SK-N-SH (cell line): ENCODE results near the gene YOD1. TPM values are rescaled to one million over a fixed set of nuclear protein-coding genes. Genes with fewer than 3 reads are reported as not detected.

Source experiments
- CTCF ChIA-PET: fragments of 300-600, 350-600 bp; formaldehyde crosslinking; extraction: SDS; loops from one replicate; lab custom pipeline; 2021; lab: Yijun Ruan, JAX
- POLR2A ChIA-PET: fragments of 350-600 bp; sonication (Branson Sonifier 250); formaldehyde crosslinking; extraction: SDS; loops from one replicate; lab custom pipeline; 2020; ENCODE audit warnings: antibody characterized with exemption, inconsistent platforms; lab: Yijun Ruan, JAX
- DNase-seq: peaks from one replicate; pipeline ENCODE4 v3.0.0; 2012
- H2AFZ ChIP-seq: fragments of 200-600 bp; sonication (generic); 2 replicates; pipeline ENCODE4 v1.8.1; 2016; ENCODE audit warnings: antibody characterized with exemption, mild to moderate bottlenecking, low read depth
- H3F3A ChIP-seq: fragments of 200-600 bp; sonication (generic); replicated peaks from 2 replicates; pipeline ENCODE3; 2016; ENCODE audit warnings: antibody characterized with exemption, mild to moderate bottlenecking; ENCODE audit not compliant: insufficient read depth
- H3K27ac ChIP-seq, 2 experiments: fragments of 200-500 bp in 1 of 2; fragments of 200-600 bp in 1 of 2; sonication (Bioruptor generic) in 1 of 2; sonication (generic), shearing (Covaris generic) in 1 of 2; 2 replicates each; pipeline versions ENCODE4 v1.5.1 to v1.6.1; 2014 to 2016; ENCODE audit warnings: low read depth in 2 of 2, inconsistent platforms in 1 of 2, low read length in 1 of 2, mild to moderate bottlenecking in 1 of 2, mixed read lengths in 1 of 2
- H3K27me3 ChIP-seq: fragments of 200-600 bp; sonication (generic), shearing (Covaris generic); 2 replicates; pipeline ENCODE4 v1.6.1; 2016; ENCODE audit warnings: mixed run types; ENCODE audit not compliant: insufficient read depth
- H3K36me3 ChIP-seq, 2 experiments: fragments of 200-500 bp in 1 of 2; fragments of 200-600 bp in 1 of 2; sonication (Bioruptor generic) in 1 of 2; sonication (generic) in 1 of 2; replicated peaks in 1 of 2; 2 replicates each; pipeline versions ENCODE3 to v1.5.1; 2014 to 2016; ENCODE audit warnings: low read length in 1 of 2, mild to moderate bottlenecking in 1 of 2; ENCODE audit not compliant: insufficient read depth in 2 of 2, control insufficient read depth in 1 of 2
- H3K4me1 ChIP-seq, 2 experiments: fragments of 200-500 bp in 1 of 2; fragments of 200-600 bp in 1 of 2; sonication (Bioruptor generic) in 1 of 2; sonication (generic), shearing (Covaris generic) in 1 of 2; 2 replicates each; pipeline versions ENCODE4 v1.5.1 to v1.6.1; 2014 to 2016; ENCODE audit warnings: low read depth in 1 of 2, low read length in 1 of 2, mixed run types in 1 of 2; ENCODE audit not compliant: insufficient read depth in 2 of 2, control insufficient read depth in 1 of 2
- H3K4me2 ChIP-seq: fragments of 200-600 bp; sonication (generic), shearing (Covaris generic); 2 replicates; pipeline ENCODE4 v1.6.1; 2017; ENCODE audit warnings: mixed run types
- H3K4me3 ChIP-seq, 2 experiments: fragments of 200-500 bp in 1 of 2; fragments of 200-600 bp in 1 of 2; sonication (Bioruptor generic) in 1 of 2; sonication (generic), shearing (Covaris generic) in 1 of 2; 2 replicates each; pipeline versions ENCODE4 v1.5.1 to v1.8.1; 2014 to 2016; ENCODE audit warnings: low read depth in 2 of 2, inconsistent platforms in 1 of 2, low read length in 1 of 2, mild to moderate bottlenecking in 1 of 2, mixed read lengths in 1 of 2, moderate library complexity in 1 of 2
- H3K79me2 ChIP-seq: fragments of 200-600 bp; sonication (generic); 2 replicates; pipeline ENCODE4 v1.8.1; 2017; ENCODE audit warnings: mild to moderate bottlenecking; ENCODE audit not compliant: insufficient read depth
- H3K9ac ChIP-seq: fragments of 200-600 bp; sonication (generic); 2 replicates; pipeline ENCODE4 v1.6.1; 2017; ENCODE audit warnings: mixed run types
- H3K9me2 ChIP-seq: fragments of 200-600 bp; sonication (generic); 2 replicates; pipeline ENCODE4 v1.6.1; 2017; ENCODE audit warnings: mixed run types
- H3K9me3 ChIP-seq: fragments of 200-600 bp; sonication (generic); 2 replicates; pipeline ENCODE4 v1.6.1; 2017; ENCODE audit warnings: mixed run types, mild to moderate bottlenecking, moderate library complexity
- H4K20me1 ChIP-seq: fragments of 200-600 bp; sonication (generic); 2 replicates; pipeline ENCODE4 v1.6.1; 2017; ENCODE audit warnings: mild to moderate bottlenecking, mixed run types; ENCODE audit not compliant: insufficient read depth
- CHD2 ChIP-seq: fragments of 150-350 bp; IDR thresholded peaks from 2 replicates; pipeline ENCODE4 v1.6.1; 2018; ENCODE audit warnings: low read length; ENCODE audit not compliant: partially characterized antibody
- ELF1 ChIP-seq: IDR thresholded peaks from 2 replicates; pipeline ENCODE4 v1.4.0; 2012
- FOXJ3 ChIP-seq: sonication (generic); formaldehyde crosslinking; IDR thresholded peaks from 2 replicates; pipeline ENCODE4 v1.5.1; 2020; ENCODE audit warnings: mild to moderate bottlenecking, missing genetic modification reagents
- MAX ChIP-seq: IDR thresholded peaks from 2 replicates; pipeline ENCODE4 v1.4.0; 2012; ENCODE audit warnings: low read depth
- MEF2A ChIP-seq: IDR thresholded peaks from 2 replicates; pipeline ENCODE4 v1.4.0; 2012; ENCODE audit warnings: low read depth, borderline replicate concordance
- MXI1 ChIP-seq: IDR thresholded peaks from 2 replicates; pipeline ENCODE4 v1.6.1; 2012; ENCODE audit warnings: mild to moderate bottlenecking, low read depth, low read length, improper control_type of control experiment
- NFIC ChIP-seq: IDR thresholded peaks from 2 replicates; pipeline ENCODE4 v1.4.0; 2012; ENCODE audit warnings: borderline replicate concordance
- NRF1 ChIP-seq: IDR thresholded peaks from 2 replicates; pipeline ENCODE4 v1.6.1; 2012; ENCODE audit warnings: low read depth, mild to moderate bottlenecking, low read length
- RAD21 ChIP-seq: IDR thresholded peaks from 2 replicates; pipeline ENCODE4 v1.6.1; 2012; ENCODE audit warnings: mild to moderate bottlenecking, low read length
- RCOR1 ChIP-seq: fragments of 150-350 bp; IDR thresholded peaks from 2 replicates; pipeline ENCODE4 v1.6.1; 2017; ENCODE audit warnings: antibody characterized with exemption, low read length
- SIN3A ChIP-seq: IDR thresholded peaks from 2 replicates; pipeline ENCODE4 v1.6.1; 2012; ENCODE audit warnings: low read depth, mild to moderate bottlenecking, low read length, moderate library complexity, borderline replicate concordance
- SMC3 ChIP-seq: IDR thresholded peaks from 2 replicates; pipeline ENCODE4 v1.6.1; 2012; ENCODE audit warnings: low read depth, low read length, improper control_type of control experiment
- YY1 ChIP-seq: IDR thresholded peaks from 2 replicates; pipeline ENCODE4 v1.4.0; 2012; ENCODE audit warnings: low read depth, mild to moderate bottlenecking
- WGBS: methylation state at CpG from one replicate; pipeline ENCODE4 v1.1.6; 2017; ENCODE audit warnings: low lambda C conversion rate; 5-methylcytosine and 5-hydroxymethylcytosine counted together
- polyA plus RNA-seq, 3 experiments: library from polyadenylated mRNA; depleted of rRNA; stranded (reverse); fragments of >200 nt; gene quantifications; 2 replicates each; pipeline ENCODE4 v1.2.3, GENCODE V29; 2012
- TF ChIP-seq, protein P1 (sequence below): fragments of 200-600 bp; sonication (generic); IDR thresholded peaks from 2 replicates; pipeline ENCODE4 v1.6.1; 2017; ENCODE audit warnings: antibody characterized with exemption, mild to moderate bottlenecking, moderate library complexity

The YOD1 gene
- polyA plus RNA-seq, 1 of the 3 experiments (the other 2 are of a cell fraction) = 0.79 TPM

- Histone ChIP-seq H2AFZ (no peak overlapping the region), H3K36me3 (no peaks in the 10 kb centered on the region), H3F3A (peaks cover 3% of the 10 kb centered on the region), H3K9me3 (no peaks in the 10 kb centered on the region), H3K27ac (no peak overlapping the region), H4K20me1 (no peaks in the 10 kb centered on the region), H3K9me2 (no peaks in the 10 kb centered on the region), H3K79me2 (no peaks in the 10 kb centered on the region), H3K4me2 (no peak overlapping the region), H3K4me1 (no peaks in the 10 kb centered on the region; a peak in 1 of 4 replicates), H3K9ac (no peak overlapping the region), H3K27me3 (no peaks in the 10 kb centered on the region; the same call in 1 of the 2 replicates), H3K4me3 (no peak overlapping the region)
- 36% methylated on average over 6 of the region's 6 CpGs for WGBS
- ChIA-PET POLR2A (no interaction called here), CTCF (interaction anchor here (0.6 to 3.4 kb wide), 12 partner anchors 25 to 422 kb away, joined by 3 to 30 read pairs (median 4); partner anchors contain the start of genes PFKFB2 and YOD1)
- DNase-seq = peak; percentile 59
- TF ChIP-seq NFIC (no peak), RCOR1 (peak; percentile 19; the same call in 1 of the 2 replicates), MXI1 (peak; percentile 27; the same call in 1 of the 2 replicates), MAX (peak; percentile 17; the same call in 1 of the 2 replicates), CHD2 (peak; percentile 65), SMC3 (peak; percentile 75), NRF1 (no peak), SIN3A (0 out of 2 replicates have a peak, but pooled peaks have one; percentile 37), RAD21 (peak; percentile 93), MEF2A (no peak), ELF1 (no peak)
- TF ChIP-seq, protein P1, sequence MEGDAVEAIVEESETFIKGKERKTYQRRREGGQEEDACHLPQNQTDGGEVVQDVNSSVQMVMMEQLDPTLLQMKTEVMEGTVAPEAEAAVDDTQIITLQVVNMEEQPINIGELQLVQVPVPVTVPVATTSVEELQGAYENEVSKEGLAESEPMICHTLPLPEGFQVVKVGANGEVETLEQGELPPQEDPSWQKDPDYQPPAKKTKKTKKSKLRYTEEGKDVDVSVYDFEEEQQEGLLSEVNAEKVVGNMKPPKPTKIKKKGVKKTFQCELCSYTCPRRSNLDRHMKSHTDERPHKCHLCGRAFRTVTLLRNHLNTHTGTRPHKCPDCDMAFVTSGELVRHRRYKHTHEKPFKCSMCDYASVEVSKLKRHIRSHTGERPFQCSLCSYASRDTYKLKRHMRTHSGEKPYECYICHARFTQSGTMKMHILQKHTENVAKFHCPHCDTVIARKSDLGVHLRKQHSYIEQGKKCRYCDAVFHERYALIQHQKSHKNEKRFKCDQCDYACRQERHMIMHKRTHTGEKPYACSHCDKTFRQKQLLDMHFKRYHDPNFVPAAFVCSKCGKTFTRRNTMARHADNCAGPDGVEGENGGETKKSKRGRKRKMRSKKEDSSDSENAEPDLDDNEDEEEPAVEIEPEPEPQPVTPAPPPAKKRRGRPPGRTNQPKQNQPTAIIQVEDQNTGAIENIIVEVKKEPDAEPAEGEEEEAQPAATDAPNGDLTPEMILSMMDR = peak; percentile 92
These were observed 26.7 kb upstream of the YOD1 start for GRCh38 chr1:207077470-207078377.

DNA sequence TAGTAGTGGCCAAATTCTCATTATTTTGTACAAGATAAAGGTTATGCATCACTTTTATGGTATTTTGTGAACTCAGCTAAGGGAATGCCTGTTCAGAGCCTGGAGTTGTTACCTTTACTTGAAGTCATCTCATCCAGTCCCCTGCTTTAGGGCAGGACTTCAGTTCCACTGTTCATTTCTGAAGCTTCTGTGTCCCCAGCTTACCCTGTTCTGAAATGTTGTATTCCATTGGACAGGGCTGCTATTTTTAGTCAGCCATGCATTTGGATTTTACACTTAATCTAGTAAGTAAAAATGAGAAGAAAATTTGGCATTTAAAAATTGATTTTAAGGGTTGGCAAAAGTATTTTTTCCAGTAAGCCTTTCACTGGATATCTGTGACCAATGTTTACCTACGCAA lies 26.0 kb upstream of the YOD1 start:
- no peak overlapping the region for H3K9ac ChIP-seq
- TF ChIP-seq FOXJ3 (no peak), SMC3 (no peak), CHD2 (no peak), YY1 (no peak)
- TF ChIP-seq, all 33 proteins: peak for 0
- H3K4me1 ChIP-seq = no peaks in the 10 kb centered on the region; a peak in 1 of 4 replicates
- POLR2A ChIA-PET = no interaction called here
- no peaks in the 10 kb centered on the region for H3K9me2 ChIP-seq
- no peak overlapping the region for H3K27ac ChIP-seq
- H3K4me3 ChIP-seq = no peak overlapping the region
- H3K4me2 ChIP-seq = no peak overlapping the region
- DNase-seq = no peak
- no peak overlapping the region for H2AFZ ChIP-seq
- no peaks in the 10 kb centered on the region; the same call in 1 of the 2 replicates for H3K27me3 ChIP-seq
- H4K20me1 ChIP-seq = no peaks in the 10 kb centered on the region
- CTCF ChIA-PET = interaction anchor here (2.5 to 2.7 kb wide), 2 partner anchors 27 to 164 kb away, joined by 8 to 30 read pairs; partner anchors contain the start of gene YOD1
- 87% methylated on average over 1 of the region's 1 CpG for WGBS
- peaks cover 3% of the 10 kb centered on the region for H3F3A ChIP-seq
- H3K36me3 ChIP-seq = peaks cover 0 to 4% of the 10 kb centered on the region in 2 experiments
- H3K9me3 ChIP-seq = no peaks in the 10 kb centered on the region
- H3K79me2 ChIP-seq = no peaks in the 10 kb centered on the region
